ENCODE results near the gene KCNK4. TPM values are rescaled to one million over a fixed set of nuclear protein-coding genes. Genes with fewer than 3 reads are reported as not detected.

Gene KCNK4
- total RNA-seq, 1 donor from 2014 or later: 0.52 TPM

DNA sequence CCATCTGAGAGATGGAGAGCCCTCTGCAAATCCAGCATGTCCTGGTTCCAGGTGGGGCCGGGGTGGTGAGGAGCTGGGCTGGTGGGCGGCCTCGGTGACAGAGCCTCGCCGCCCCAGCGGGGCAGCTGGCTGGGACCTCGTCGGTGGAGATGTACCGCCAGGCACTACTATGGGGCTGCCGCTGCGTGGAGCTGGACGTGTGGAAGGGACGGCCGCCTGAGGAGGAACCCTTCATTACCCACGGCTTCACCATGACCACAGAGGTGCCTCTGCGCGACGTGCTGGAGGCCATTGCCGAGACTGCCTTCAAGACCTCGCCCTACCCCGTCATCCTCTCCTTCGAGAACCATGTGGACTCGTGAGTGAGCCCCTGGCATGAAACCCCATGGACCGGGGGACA lies 32.7 kb upstream of the KCNK4 start:
- FAIRE-seq (no peak), DNase-seq (ENCODE audit: low read depth) (no peak)
- peaks cover 14% of the 10 kb centered on the region for H3K4me1 ChIP-seq (ENCODE audit: insufficient read depth, low read length)
- peaks cover 33% of the 10 kb centered on the region for H3K36me3 Mint-ChIP-seq (ENCODE audit: low read depth, unreplicated experiment)
- no peak overlapping the region for H3K4me3 Mint-ChIP-seq (ENCODE audit: unreplicated experiment)
- H3K79me2 ChIP-seq (ENCODE audit: insufficient read depth, low read length): peaks cover 9% of the 10 kb centered on the region
- H3K9me3 ChIP-seq (ENCODE audit: insufficient read depth, low read depth, low read length): no peaks in the 10 kb centered on the region
- H3K36me3 ChIP-seq (ENCODE audit: insufficient read depth, low read length): peaks cover 20% of the 10 kb centered on the region
- no peak overlapping the region for H3K4me3 ChIP-seq (ENCODE audit: insufficient read depth, low read depth, low read length)
- H3K27me3 ChIP-seq (ENCODE audit: insufficient read depth, low read length): no peaks in the 10 kb centered on the region
- H3K9ac ChIP-seq (ENCODE audit: low read length): no peak overlapping the region
- H3K9me3 Mint-ChIP-seq (ENCODE audit: unreplicated experiment): peaks cover 2% of the 10 kb centered on the region
- H3K4me2 ChIP-seq (ENCODE audit: low read length): no peak overlapping the region
- H3K27me3 Mint-ChIP-seq (ENCODE audit: low read depth, unreplicated experiment): no peaks in the 10 kb centered on the region
- H2AFZ ChIP-seq (ENCODE audit: low read depth, low read length): no peak overlapping the region
- no peak overlapping the region for H3K27ac Mint-ChIP-seq (ENCODE audit: unreplicated experiment)
- no peak overlapping the region for H3K27ac ChIP-seq (ENCODE audit: low read depth, low read length)
- no peak for TF ChIP-seq CTCF (IDR thresholded peaks at IDR 0.05; ENCODE audit: insufficient read depth, low read depth, low read length)
- no peak for TF ChIP-seq EZH2 (IDR thresholded peaks at IDR 0.05; ENCODE audit: insufficient read depth, low read length)
- H3K4me1 Mint-ChIP-seq (ENCODE audit: low read depth, unreplicated experiment): peaks cover 12% of the 10 kb centered on the region
- peaks cover 33% of the 10 kb centered on the region for H4K20me1 ChIP-seq (ENCODE audit: insufficient read depth, low read length)

GRCh38 chr11:64258946-64259532 lies 32.1 kb upstream of the KCNK4 start:
- no peak overlapping the region for H3K9ac ChIP-seq (ENCODE audit: low read length)
- peaks cover 30% of the 10 kb centered on the region for H4K20me1 ChIP-seq (ENCODE audit: insufficient read depth, low read length)
- Mint-ChIP-seq H3K4me3 (ENCODE audit: unreplicated experiment) (peak overlapping the region; percentile 47), H3K4me1 (ENCODE audit: low read depth, unreplicated experiment) (peaks cover 12% of the 10 kb centered on the region), H3K9me3 (ENCODE audit: unreplicated experiment) (peaks cover 2% of the 10 kb centered on the region), H3K27me3 (ENCODE audit: low read depth, unreplicated experiment) (no peaks in the 10 kb centered on the region), H3K27ac (ENCODE audit: unreplicated experiment) (peak overlapping the region; percentile 47), H3K36me3 (ENCODE audit: low read depth, unreplicated experiment) (peaks cover 32% of the 10 kb centered on the region)
- FAIRE-seq (no peak), DNase-seq (ENCODE audit: low read depth) (no peak)
- H3K27ac ChIP-seq (ENCODE audit: low read depth, low read length): no peak overlapping the region
- H3K9me3 ChIP-seq (ENCODE audit: insufficient read depth, low read depth, low read length): no peaks in the 10 kb centered on the region
- peaks cover 14% of the 10 kb centered on the region for H3K4me1 ChIP-seq (ENCODE audit: insufficient read depth, low read length)
- no peak overlapping the region for H2AFZ ChIP-seq (ENCODE audit: low read depth, low read length)
- no peak overlapping the region for H3K4me3 ChIP-seq (ENCODE audit: insufficient read depth, low read depth, low read length)
- no peaks in the 10 kb centered on the region for H3K27me3 ChIP-seq (ENCODE audit: insufficient read depth, low read length)
- no peak overlapping the region for H3K4me2 ChIP-seq (ENCODE audit: low read length)
- peaks cover 21% of the 10 kb centered on the region for H3K36me3 ChIP-seq (ENCODE audit: insufficient read depth, low read length)
- TF ChIP-seq EZH2 (IDR thresholded peaks at IDR 0.05; ENCODE audit: insufficient read depth, low read length): no peak
- TF ChIP-seq CTCF (IDR thresholded peaks at IDR 0.05; ENCODE audit: insufficient read depth, low read depth, low read length): no peak
- H3K79me2 ChIP-seq (ENCODE audit: insufficient read depth, low read length): peaks cover 2% of the 10 kb centered on the region

GRCh38 chr11:64259533-64260067 lies 31.5 kb upstream of the KCNK4 start:
- H3K4me3 Mint-ChIP-seq (ENCODE audit: unreplicated experiment): peak overlapping the region; percentile 47
- Histone ChIP-seq H2AFZ (ENCODE audit: low read depth, low read length) (no peak overlapping the region), H3K4me3 (ENCODE audit: insufficient read depth, low read depth, low read length) (no peak overlapping the region), H3K27me3 (ENCODE audit: insufficient read depth, low read length) (no peaks in the 10 kb centered on the region), H3K4me2 (ENCODE audit: low read length) (no peak overlapping the region), H3K79me2 (ENCODE audit: insufficient read depth, low read length) (no peaks in the 10 kb centered on the region), H3K9ac (ENCODE audit: low read length) (no peak overlapping the region), H3K27ac (ENCODE audit: low read depth, low read length) (no peak overlapping the region), H3K36me3 (ENCODE audit: insufficient read depth, low read length) (peaks cover 23% of the 10 kb centered on the region), H3K4me1 (ENCODE audit: insufficient read depth, low read length) (peaks cover 14% of the 10 kb centered on the region), H4K20me1 (ENCODE audit: insufficient read depth, low read length) (peaks cover 28% of the 10 kb centered on the region), H3K9me3 (ENCODE audit: insufficient read depth, low read depth, low read length) (no peaks in the 10 kb centered on the region)
- peaks cover 2% of the 10 kb centered on the region for H3K9me3 Mint-ChIP-seq (ENCODE audit: unreplicated experiment)
- peaks cover 11% of the 10 kb centered on the region for H3K4me1 Mint-ChIP-seq (ENCODE audit: low read depth, unreplicated experiment)
- no peaks in the 10 kb centered on the region for H3K27me3 Mint-ChIP-seq (ENCODE audit: low read depth, unreplicated experiment)
- H3K36me3 Mint-ChIP-seq (ENCODE audit: low read depth, unreplicated experiment): peaks cover 32% of the 10 kb centered on the region
- no peak for FAIRE-seq
- DNase-seq (ENCODE audit: low read depth): no peak
- peak overlapping the region; percentile 47 for H3K27ac Mint-ChIP-seq (ENCODE audit: unreplicated experiment)
- TF ChIP-seq CTCF (IDR thresholded peaks at IDR 0.05; ENCODE audit: insufficient read depth, low read depth, low read length) (no peak), EZH2 (IDR thresholded peaks at IDR 0.05; ENCODE audit: insufficient read depth, low read length) (no peak)

Data from astrocyte (in vitro differentiated cells and primary cell).